GM19463 (cell line): ENCODE data around the gene ATAD3A.
"Not testable (repeated sequence)": the region's sequence is repeated elsewhere in the genome, so short reads cannot be mapped to it uniquely, and the experiment has no call there.

ENCODE experiments used
- ATAC-seq: cut with Tn5 transposase; IDR thresholded peaks from one replicate; pipeline ENCODE4 v1.9.1; 2021; ENCODE audit warnings: mild to moderate bottlenecking, moderate library complexity; ENCODE audit not compliant: unreplicated experiment

Gene ATAD3A

DNA sequence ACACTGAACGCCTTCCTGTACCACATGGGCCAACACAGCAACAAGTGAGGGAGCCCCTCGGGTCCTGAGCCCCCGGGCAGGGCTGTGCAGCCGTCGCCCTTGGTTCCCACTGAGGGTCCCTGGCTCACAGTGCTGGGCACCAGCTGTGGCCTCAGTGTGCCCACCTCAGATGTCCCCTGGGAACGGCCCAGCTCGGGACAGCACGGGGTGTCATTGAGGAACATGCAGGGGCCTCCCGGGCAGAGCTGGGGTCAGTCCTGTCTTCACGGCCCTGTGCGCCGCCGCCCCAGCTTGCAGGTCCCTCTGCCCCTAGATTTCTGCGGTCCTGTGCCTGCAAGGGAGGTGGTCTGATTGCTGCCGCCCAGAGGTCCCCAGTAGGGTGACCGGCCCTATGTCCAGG, 22.7 kb upstream of the ATAD3A start:
- ATAC-seq, result no peak

DNA sequence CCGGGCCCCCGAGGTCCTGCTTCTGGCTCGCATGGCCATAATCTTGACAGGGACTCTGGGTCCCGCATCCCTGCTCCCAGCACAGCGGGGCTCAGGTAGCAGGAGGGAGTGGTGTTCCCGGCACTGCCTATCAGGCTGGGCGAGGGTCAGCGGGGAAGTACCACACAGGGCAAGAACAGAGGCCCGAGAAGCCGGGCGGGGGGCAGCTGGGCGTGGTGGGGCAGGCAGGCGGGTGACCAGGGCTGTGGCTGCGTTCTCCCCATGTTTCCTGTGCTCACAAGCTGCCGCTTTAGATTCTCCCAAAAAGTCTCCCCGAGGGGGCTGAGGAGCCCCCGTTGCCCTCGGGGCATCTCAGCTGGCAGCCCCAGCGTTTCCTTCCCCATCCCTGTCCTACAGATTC, 22.1 kb upstream of the ATAD3A start:
- no peak for ATAC-seq

DNA sequence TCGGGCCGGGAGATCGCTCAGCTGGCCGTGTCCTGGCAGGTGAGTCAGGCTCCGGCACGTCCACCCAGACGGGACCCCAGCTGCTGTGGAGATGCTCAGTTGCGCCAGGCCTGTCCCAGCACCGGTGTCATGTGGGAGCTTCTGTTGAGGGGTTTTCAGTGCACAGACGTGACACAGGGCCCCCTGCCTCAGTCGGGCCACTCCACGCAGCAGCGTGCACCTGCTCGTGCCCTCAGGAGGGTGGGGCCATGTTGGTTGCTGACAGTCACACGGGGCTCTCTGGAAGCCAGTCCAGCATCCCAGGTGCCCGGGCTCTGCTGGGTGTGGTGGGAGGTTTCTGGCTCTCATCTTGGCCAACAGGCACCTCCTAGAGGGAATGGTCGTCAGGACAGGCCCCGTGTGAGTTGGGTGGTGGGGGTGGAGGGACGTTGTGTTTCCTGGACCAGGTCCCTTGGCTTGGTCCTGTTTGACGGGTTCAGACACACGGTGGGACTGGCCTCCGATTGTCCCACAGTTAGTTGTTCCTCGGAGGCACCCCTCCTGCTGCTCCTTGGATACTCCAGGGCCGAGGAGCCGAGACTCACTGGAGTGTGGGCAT, 21.2 kb upstream of the ATAD3A start:
- ATAC-seq, result no peak

DNA sequence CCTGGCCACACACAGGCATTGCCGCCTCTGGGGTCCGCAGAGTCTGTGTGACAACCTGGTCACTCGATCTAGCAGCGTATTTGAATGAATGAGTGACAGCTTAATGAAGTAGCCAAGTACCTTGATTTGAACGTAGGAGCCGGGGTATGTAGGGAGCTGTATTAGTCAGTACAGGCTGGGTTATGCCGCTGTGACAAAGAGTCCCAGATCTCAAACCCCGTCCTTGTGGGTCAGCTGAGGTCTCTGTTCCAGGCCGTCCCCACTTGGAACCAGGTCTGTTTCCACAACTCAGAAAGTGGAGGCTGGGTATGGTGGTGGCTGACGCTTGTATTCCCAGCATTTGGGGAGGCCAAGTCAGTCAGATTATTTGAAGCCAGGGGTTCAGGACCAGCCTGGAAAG, 20.4 kb upstream of the ATAD3A start:
- no peak for ATAC-seq

DNA sequence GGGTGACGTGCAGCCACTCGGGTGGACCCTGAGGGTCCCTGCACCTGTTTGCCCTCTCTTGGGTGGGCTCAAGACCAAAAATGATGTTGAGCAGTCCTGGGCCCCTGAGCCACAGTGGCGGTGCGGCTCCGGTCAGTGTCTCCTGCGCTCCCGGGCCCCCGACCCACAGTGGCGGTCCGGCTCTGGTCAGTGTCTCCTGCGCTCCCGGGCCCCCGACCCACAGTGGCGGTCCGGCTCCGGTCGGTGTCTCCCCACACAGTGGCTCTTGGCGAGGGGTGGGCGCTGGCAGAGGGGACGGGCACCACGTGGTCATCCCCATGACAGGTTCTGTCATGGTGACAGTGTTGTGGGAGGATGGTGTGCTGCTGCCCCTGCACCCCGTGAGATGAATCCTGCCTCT, 17.7 kb upstream of the ATAD3A start:
- not testable (repeated sequence) for ATAC-seq

DNA sequence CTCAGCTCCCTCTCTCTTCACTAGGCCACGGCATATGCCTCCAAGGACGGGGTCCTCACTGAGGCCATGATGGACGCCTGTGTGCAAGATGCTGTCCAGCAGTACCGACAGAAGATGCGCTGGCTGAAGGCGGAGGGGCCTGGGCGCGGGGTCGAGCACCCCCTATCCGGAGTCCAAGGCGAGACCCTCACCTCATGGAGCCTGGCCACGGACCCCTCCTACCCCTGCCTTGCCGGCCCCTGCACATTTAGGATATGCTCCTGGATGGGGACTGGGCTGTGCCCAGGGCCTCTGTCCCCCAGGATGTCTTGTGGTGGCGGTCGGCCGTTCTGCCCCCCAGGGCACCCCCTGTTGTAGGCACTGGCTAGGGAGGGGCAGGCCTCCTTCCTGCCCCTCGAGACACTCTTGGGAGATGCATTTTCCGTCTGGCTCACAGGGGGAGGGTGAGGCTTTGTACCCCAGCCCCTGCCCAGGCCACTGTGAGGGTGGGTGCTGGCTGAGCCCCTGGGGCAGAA, 16.4 kb upstream of the ATAD3A start:
- ATAC-seq, result not testable (repeated sequence)

DNA sequence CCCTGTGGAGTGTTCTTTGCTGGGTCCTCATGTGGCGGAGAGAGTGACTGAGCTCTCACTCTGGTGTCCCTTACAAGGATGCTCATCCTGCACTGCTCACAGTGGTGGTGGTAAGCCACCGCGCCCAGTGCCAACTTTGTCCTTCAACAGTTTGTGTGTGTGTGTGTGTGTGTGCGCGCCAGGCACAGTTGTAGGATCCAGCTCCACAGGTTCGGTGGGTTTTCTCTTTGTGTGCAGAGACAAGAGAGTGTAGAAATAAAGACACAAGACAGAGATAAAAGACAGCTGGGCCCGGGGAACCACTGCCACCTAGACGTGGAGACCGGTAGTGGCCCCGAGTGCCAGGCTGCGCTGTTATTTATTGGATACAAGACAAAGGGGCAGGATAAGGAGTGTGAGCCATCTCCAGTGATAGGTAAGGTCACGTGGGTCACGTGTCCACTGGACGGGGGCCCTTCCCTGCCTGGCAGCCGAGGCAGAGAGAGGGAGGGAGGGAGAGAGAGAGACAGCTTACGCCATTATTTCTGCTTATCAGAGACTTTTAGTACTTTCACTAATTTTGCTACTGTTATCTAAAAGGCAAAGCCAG, 7.1 kb upstream of the ATAD3A start:
- ATAC-seq, result not testable (repeated sequence)

DNA sequence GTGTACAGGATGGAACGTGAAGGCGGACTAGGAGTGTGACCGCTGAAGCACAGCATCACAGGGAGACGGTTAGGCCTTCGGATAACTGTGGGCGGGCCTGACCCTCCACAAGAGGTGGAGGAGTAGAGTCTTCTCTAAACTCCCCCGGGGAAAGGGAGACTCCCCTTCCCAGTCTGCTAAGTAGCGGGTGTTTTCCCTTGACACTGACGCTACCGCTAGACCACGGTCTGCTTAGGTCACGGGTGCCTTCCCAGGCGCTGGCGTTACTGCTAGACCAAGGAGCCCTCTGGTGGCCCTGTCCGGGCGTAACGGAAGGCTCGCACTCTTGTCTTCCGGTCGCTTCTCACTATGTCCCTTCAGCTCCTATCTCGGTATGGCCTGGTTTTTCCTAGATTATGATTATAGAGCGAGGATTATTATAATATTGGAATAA, 6.6 kb upstream of the ATAD3A start:
- ATAC-seq, result not testable (repeated sequence)

DNA sequence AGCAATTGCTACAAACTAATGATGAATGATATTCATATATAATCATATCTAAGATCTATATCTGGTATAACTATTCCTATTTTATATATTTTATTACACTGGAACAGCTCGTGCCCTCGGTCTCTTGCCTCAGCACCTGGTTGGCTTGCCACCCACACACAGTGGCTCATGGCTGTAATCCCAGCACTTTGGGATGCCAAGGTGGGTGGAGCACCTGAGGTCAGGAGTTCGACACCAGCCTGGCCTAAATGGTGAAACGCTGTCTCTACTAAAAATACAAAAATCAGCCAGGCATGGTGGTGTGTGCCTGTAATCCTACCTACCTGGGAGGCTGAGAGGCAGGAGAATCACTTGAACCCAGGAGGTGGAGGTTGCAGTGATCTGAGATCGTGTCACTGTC, 6.2 kb upstream of the ATAD3A start:
- not testable (repeated sequence) for ATAC-seq

DNA sequence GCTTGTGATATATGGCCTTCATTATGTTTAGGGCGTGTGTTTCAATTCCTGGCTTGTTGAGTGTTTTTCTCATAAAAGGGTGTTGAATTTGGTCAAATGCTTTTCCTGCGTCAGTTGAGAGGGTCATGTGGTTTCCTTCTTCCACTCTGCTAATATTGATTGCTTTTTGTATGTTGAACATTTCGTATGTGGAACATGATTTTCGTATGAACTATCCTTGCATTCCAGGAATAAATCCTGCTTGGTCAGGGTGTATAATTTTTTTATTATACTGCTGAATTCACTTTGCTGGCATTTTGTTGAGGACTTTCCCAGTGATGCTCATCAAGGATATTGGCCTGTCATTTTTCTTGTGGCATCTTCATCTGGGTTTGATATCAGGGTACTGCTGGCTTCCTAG, 4.7 kb upstream of the ATAD3A start:
- no peak for ATAC-seq

DNA sequence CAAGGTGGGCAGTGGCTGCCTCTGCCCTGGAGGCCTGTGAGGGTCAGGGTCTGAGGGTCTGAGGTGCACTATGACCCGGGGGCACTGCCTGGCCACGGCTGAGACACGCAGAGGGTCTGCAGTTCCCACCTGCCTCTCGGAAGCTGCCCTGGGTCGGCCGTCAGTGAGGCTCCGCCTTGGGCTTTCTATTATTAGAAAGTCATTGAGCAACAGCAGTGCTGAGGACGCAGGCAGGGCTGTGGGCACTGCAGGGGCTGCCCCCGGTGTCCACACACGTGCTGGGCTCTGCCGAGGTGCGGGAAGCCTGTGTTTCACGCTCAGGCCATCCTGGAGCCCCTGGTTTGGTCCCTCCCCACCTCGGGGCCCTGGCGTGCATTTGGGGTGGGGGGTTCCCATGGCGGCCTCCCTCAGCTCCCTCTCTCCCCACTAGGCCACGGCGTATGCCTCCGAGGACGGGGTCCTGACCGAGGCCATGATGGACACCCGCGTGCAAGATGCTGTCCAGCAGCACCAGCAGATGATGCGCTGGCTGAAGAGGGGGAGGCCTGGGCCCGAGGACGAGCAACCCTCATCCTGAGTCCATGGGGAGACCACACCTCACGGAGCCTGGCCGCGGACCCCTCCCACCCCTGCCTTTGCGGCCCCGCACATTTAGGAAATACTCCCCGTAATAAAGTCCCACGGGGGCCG, 3.0 kb upstream of the ATAD3A start:
- not testable (repeated sequence) for ATAC-seq

DNA sequence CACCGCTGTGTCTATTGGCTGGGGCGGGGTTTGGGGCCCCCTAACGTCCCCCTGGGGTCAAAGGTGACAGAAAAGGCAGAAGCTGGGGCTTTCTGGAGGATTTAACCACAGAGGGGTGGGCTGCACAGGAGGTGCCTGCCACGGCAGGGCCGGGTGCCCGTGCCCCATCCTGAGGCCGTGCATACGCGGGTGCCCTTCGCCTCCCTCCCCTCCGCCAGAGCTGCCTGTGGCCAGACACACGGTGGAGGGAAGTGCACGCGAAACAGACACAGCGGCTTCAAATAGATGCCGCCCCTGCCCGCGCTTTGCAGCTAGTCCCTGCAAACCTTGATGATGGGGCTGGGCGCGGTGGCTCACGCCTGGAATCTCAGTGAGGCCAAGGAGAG, 2.5 kb upstream of the ATAD3A start:
- not testable (repeated sequence) for ATAC-seq

DNA sequence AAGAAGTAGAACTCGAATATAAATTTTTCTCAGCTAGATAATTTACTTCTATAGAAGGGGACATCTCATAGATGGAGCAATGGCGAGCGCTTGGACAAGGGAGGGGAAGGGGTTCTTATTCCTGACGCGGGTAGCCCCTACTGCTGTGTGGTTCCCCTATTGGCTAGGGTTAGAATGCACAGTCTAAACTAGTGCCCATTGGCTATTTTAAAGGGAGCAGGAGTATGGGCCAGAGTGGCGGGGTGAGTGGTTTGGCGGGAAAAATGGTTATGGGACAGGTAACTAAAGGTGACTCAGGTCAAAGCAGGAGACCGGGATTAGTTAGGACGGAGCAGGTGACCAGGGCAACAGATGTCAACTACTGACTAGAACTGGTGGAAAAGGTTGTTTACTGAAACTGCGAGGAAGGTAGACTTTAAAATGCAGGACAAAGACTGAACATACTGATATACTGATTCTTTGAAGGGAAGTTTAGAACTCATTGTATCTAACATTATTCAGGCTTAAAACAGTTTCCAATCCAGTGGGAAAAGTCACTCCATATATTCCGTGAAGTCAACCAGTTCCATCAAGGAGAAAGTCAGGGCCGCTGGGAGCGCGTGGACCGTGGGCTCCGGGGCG, 940 bp upstream of the ATAD3A start:
- no peak for ATAC-seq

DNA sequence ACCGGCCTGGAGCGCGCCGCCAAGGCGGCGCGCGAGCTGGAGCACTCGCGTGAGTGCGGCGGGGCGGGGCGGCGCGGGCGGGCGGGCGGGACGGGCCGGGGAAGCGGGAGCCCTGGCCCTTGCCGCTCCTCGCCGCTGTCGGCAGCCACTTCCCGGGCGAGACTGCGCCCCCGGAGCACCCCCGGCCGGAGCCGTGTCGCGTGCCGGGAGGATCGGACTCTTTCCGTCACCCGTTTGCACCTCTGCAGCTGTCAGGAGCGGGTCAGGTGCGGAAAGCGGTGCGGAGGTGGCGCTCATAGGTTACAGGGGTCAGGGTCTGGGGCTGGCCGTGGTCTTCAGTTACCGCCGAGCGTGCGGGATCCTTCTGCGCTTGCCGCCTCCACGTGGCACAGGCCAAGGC, 463 bp downstream of the ATAD3A start:
- not testable (repeated sequence) for ATAC-seq

DNA sequence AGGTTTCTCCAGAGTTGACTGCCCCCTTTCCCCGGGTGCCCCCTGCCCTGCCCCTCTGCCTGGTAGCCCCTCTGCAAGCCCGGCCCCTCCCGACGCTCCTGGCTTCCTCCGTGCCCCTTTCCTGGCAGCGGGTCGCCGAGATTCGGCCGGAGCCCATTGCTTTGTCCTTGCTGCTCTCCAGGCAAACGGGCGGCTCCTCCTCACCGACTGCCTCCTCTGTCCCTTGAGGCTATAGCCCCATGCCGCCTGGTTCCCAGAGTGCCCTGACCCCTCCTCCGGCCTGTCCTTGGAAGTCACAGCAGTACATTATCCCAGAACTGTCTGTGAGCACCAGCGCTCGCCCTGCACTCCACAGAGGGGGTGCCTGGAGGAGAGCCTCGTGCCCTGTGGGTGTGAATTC, 1.7 kb downstream of the ATAD3A start:
- ATAC-seq, result not testable (repeated sequence)

DNA sequence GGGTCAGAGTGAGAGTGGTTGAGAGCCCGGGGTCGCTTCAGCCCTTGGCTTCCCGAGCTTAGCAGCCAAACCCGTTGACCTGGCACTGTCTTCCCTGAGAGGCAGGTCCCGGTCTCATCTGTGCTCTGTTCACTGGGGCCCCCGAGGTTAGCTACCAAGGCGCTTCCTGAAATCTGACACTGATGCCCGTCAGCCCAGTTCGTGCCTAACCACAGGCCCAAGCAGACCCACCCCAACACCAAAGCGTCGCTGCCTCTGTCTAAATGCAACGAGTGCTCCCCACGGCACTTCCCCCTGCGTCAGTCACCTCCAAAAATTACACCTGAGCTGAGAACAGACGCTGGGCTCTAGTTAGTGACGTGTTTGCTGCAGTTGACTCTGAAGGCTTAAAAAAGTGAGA, 2.4 kb downstream of the ATAD3A start:
- ATAC-seq, result not testable (repeated sequence)

DNA sequence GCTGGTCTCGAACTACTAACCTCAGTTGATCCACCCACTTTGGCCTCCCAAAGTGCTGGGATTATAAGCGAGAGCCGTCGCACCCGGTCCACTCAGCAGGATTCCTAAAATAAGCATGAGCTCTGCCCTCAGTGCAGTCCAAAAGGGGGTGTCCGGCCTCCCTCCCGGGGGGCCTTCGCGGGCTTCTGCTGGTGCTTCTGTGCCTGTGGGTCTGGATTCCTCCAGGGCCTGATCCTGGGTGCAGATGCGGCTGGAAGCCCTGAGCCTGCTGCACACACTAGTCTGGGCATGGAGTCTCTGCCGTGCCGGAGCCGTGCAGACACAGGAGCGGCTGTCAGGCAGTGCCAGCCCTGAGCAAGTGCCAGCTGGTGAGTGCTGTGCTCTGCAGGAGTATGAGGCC, 5.0 kb downstream of the ATAD3A start:
- ATAC-seq, result not testable (repeated sequence)

DNA sequence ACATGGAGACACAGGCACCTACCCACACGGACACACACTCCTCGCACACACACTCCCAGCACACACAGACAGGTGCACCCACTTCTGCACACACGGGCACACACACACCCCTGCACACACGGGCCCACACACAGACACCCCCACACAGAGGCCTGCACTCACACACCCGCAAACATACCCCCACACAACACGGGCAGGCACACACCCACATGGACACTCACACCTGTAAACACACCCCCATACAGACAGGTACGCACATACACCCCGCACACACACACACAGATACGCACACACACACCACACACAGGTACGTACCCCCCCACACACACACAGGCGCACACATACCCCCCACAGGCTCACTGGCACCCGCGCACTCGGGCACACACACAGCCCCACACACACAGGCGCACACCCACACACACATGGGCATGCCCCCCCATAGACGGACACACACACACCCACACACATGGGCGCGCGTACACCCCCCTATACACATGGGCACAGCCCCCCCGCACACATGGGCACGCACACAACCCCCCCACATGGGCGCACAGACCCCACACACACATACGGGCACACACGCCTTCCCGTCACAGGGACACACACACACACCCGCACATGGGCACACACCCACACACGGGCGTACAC, 6.1 kb downstream of the ATAD3A start:
- no peak for ATAC-seq

DNA sequence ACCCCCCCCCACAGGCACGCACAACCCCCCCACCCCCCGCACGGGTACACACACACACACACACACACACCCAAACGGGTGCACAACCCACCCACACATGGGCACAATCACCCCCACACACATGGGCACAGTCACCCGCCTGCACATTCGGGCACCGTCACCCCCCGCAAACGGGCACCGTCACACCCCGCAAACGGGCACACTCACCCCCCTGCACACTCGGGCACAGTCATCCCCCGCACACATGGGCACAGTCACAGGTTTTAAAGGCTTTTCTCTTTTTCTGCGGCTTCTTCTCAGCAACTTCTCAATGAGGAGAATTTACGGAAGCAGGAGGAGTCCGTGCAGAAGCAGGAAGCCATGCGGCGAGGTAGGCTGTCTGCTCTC, 6.7 kb downstream of the ATAD3A start:
- ATAC-seq, result not testable (repeated sequence)

DNA sequence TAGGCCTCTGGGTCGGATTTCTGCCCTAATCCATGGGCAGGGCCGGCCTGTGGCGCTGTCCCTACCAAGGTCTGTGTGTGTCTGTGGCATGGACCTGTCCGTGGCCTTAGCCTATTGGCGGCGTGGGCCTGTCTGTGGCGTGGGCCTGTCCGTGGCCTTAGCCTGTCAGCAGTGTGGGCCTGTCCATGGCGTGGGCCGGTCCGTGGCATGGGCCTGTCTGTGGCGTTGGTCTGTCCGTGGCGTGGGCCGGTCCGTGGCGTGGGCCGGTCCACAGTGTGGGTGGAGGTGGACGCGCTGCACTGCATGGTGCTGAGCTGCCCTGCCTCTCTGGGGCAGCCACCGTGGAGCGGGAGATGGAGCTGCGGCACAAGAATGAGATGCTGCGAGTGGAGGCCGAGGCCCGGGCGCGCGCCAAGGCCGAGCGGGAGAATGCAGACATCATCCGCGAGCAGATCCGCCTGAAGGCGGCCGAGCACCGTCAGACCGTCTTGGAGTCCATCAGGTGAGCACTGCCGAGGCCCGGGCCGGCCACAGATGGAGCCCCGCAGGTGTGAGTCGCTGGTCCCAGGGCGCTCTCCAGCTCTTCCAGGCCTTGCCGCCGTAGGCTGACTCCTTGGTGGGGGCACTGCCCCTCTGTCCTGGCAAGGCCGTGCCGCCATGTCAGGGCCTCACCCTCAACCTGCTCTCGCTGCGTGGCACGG, 8.0 kb downstream of the ATAD3A start:
- not testable (repeated sequence) for ATAC-seq

DNA sequence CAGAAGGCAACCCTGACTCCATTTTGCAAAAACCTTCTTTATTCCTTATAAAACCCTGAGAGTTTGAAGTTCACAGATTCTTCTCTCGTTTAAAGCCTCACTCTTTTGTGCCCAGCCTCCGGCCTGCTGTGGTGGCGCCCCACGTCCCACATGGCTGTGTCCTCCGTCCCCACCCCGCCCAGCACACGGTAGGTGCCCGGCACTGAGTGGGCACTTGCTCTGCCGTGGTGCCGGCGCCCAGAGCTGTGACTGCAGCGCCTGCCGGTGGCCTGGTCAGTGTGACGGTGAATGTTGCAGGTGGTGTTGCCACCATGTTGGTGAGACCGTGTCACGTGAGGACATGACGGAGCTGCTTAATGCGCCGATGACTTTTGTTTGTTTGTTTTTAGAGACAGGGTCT, 9.4 kb downstream of the ATAD3A start:
- ATAC-seq, result no peak
